HepG2 (cell line): ENCODE measurements around the gene NFYC. TPM values are rescaled to one million over a fixed set of nuclear protein-coding genes. Genes with fewer than 3 reads are reported as not detected.

ENCODE experiments used
- ASH2L ChIP-seq: fragments of 300-600, 200-600 bp; sonication (generic); IDR thresholded peaks from 2 replicates; pipeline ENCODE4 v1.7.0; 2017; ENCODE audit warnings: low read depth, mild to moderate bottlenecking, moderate library complexity, mixed read lengths, low read length; ENCODE audit not compliant: insufficient read length
- BCL6 ChIP-seq: IDR thresholded peaks from 2 replicates; pipeline ENCODE4 v1.6.1; 2016; ENCODE audit warnings: missing genetic modification reagents, missing compliant biosample characterization
- LCORL ChIP-seq, 2 experiments: fragments of 450-650 bp in 1 of 2; sonication (generic) in 1 of 2; formaldehyde crosslinking in 1 of 2; IDR thresholded peaks; 2 replicates each; pipeline versions ENCODE4 v1.5.0 to v1.6.1; 2017 to 2020; ENCODE audit warnings: antibody characterized with exemption in 1 of 2, missing genetic modification reagents in 1 of 2
- MED13 ChIP-seq: sonication (generic); formaldehyde crosslinking; IDR thresholded peaks from 2 replicates; pipeline ENCODE4 v1.5.0; 2020; ENCODE audit warnings: missing genetic modification reagents
- polyA plus RNA-seq, 8 experiments: library from polyadenylated mRNA; depleted of rRNA in 3 of 8; stranded (reverse) in 7 of 8; unstranded in 1 of 8; fragments of >200 nt; fragmentation: Illumina TruSeq in 4 of 8; extraction: Trizol in 4 of 8; gene quantifications; 2 replicates each; pipeline versions ENCODE4 v1.2.1 to v1.2.3, GENCODE V29; 2011 to 2016; ENCODE audit warnings: low read depth in 4 of 8, missing spikeins in 1 of 8, mixed read lengths in 1 of 8; ENCODE audit not compliant: insufficient read depth in 1 of 8
- total RNA-seq, 5 experiments: library from RNA; depleted of rRNA; stranded (reverse); fragments of >200 nt; fragmentation: Illumina TruSeq; extraction: Trizol; gene quantifications; 2 replicates each; pipeline ENCODE4 v1.2.3, GENCODE V29; 2016; ENCODE audit warnings: low read depth in 1 of 5
- TF ChIP-seq, protein P1 (sequence below): sonication (generic); formaldehyde crosslinking; conservative IDR thresholded peaks from 2 replicates; pipeline ENCODE4 v1.8.0; 2022; ENCODE audit warnings: mild to moderate bottlenecking, moderate library complexity, missing genetic modification reagents
- TF ChIP-seq, protein P2 (sequence below): sonication (generic); formaldehyde crosslinking; IDR thresholded peaks from 2 replicates; pipeline ENCODE4 v1.4.0; 2020; ENCODE audit warnings: mild to moderate bottlenecking, missing genetic modification reagents, borderline replicate concordance
- TF ChIP-seq, protein P3 (sequence below), 2 experiments: sonication (generic) in 1 of 2; formaldehyde crosslinking in 1 of 2; IDR thresholded peaks; 2 replicates each; pipeline versions ENCODE4 v1.4.0 to v1.6.1; 2016 to 2020; ENCODE audit warnings: borderline replicate concordance in 1 of 2, low read depth in 1 of 2, mild to moderate bottlenecking in 1 of 2, missing genetic modification reagents in 1 of 2
- TF ChIP-seq, protein P4 (sequence below): sonication (generic); formaldehyde crosslinking; IDR thresholded peaks from 2 replicates; pipeline ENCODE4 v1.4.0; 2020; ENCODE audit warnings: mild to moderate bottlenecking, missing genetic modification reagents
- TF ChIP-seq, protein P5 (sequence below): sonication (generic); formaldehyde crosslinking; IDR thresholded peaks from 2 replicates; pipeline ENCODE4 v1.5.1; 2020; ENCODE audit warnings: missing genetic modification reagents, mild to moderate bottlenecking, borderline replicate concordance

The NFYC gene
- total and polyA plus RNA-seq, 2 of the 13 experiments (the other 11 are each of a cell fraction or from before 2014, with no cell fraction given) = 33.9 to 73.7 TPM

DNA sequence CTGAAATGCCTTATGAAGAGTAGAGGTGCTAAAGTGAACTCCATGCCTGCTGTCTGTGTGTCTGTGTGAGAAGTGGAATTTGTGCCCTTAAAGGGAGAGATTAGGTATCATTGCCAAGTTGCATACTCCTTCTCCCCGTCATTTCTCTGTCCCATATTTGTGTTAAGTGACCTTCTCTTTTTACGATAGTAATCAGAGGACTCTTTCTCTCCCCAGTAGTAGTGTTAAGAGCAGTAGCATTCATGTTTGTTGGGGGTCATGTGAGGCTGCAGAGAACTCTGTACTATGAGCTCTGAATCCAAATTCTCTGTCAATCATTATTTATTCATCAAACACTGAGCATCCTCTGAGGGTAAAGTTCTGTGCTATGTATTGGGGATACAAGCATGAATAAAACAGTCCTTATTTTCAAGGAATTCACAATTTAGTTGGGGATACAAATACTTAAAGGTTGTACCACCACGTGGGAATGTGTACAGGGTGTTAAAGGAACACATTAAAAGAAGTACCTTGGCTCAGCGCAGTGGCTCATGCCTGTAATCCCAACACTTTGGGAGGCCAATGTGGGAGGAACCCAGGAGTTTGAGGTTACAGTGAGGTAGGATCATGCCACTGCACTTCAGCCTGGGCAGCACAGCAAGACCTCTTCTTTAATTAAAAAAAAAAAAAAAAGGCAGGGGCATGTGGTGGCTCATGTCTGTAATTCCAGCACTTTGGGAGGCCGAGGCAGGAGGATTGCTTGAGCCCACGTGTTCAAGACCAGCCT is 67.3 kb downstream of the NFYC start (continued):
- TF ChIP-seq, protein P1, sequence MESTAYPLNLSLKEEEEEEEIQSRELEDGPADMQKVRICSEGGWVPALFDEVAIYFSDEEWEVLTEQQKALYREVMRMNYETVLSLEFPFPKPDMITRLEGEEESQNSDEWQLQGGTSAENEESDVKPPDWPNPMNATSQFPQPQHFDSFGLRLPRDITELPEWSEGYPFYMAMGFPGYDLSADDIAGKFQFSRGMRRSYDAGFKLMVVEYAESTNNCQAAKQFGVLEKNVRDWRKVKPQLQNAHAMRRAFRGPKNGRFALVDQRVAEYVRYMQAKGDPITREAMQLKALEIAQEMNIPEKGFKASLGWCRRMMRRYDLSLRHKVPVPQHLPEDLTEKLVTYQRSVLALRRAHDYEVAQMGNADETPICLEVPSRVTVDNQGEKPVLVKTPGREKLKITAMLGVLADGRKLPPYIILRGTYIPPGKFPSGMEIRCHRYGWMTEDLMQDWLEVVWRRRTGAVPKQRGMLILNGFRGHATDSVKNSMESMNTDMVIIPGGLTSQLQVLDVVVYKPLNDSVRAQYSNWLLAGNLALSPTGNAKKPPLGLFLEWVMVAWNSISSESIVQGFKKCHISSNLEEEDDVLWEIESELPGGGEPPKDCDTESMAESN (CRISPR knock-in tag) = 0 out of 2 replicates have a peak, but pooled peaks have one; percentile 24
- TF ChIP-seq ASH2L (peak; percentile 88), LCORL (IDR thresholded peaks at IDR 0.05) (peak; percentile 55; the same call in 1 of the 2 replicates), LCORL (CRISPR knock-in tag; IDR thresholded peaks at IDR 0.05) (peak; percentile 43; the same call in 1 of the 2 replicates), BCL6 (peak; percentile 72), MED13 (CRISPR knock-in tag) (0 out of 2 replicates have a peak, but pooled peaks have one; percentile 23)
- TF ChIP-seq, protein P2, sequence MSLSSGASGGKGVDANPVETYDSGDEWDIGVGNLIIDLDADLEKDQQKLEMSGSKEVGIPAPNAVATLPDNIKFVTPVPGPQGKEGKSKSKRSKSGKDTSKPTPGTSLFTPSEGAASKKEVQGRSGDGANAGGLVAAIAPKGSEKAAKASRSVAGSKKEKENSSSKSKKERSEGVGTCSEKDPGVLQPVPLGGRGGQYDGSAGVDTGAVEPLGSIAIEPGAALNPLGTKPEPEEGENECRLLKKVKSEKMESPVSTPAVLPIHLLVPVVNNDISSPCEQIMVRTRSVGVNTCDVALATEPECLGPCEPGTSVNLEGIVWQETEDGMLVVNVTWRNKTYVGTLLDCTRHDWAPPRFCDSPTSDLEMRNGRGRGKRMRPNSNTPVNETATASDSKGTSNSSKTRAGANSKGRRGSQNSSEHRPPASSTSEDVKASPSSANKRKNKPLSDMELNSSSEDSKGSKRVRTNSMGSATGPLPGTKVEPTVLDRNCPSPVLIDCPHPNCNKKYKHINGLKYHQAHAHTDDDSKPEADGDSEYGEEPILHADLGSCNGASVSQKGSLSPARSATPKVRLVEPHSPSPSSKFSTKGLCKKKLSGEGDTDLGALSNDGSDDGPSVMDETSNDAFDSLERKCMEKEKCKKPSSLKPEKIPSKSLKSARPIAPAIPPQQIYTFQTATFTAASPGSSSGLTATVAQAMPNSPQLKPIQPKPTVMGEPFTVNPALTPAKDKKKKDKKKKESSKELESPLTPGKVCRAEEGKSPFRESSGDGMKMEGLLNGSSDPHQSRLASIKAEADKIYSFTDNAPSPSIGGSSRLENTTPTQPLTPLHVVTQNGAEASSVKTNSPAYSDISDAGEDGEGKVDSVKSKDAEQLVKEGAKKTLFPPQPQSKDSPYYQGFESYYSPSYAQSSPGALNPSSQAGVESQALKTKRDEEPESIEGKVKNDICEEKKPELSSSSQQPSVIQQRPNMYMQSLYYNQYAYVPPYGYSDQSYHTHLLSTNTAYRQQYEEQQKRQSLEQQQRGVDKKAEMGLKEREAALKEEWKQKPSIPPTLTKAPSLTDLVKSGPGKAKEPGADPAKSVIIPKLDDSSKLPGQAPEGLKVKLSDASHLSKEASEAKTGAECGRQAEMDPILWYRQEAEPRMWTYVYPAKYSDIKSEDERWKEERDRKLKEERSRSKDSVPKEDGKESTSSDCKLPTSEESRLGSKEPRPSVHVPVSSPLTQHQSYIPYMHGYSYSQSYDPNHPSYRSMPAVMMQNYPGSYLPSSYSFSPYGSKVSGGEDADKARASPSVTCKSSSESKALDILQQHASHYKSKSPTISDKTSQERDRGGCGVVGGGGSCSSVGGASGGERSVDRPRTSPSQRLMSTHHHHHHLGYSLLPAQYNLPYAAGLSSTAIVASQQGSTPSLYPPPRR = peak; percentile 55; the same call in 1 of the 2 replicates
- TF ChIP-seq, protein P3, sequence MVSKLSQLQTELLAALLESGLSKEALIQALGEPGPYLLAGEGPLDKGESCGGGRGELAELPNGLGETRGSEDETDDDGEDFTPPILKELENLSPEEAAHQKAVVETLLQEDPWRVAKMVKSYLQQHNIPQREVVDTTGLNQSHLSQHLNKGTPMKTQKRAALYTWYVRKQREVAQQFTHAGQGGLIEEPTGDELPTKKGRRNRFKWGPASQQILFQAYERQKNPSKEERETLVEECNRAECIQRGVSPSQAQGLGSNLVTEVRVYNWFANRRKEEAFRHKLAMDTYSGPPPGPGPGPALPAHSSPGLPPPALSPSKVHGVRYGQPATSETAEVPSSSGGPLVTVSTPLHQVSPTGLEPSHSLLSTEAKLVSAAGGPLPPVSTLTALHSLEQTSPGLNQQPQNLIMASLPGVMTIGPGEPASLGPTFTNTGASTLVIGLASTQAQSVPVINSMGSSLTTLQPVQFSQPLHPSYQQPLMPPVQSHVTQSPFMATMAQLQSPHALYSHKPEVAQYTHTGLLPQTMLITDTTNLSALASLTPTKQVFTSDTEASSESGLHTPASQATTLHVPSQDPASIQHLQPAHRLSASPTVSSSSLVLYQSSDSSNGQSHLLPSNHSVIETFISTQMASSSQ (IDR thresholded peaks at IDR 0.05; ENCODE audit: low read depth) = peak; percentile 88
- TF ChIP-seq, protein P3 (CRISPR knock-in tag; IDR thresholded peaks at IDR 0.05; ENCODE audit: borderline replicate concordance) = peak; percentile 92
- TF ChIP-seq, protein P4, sequence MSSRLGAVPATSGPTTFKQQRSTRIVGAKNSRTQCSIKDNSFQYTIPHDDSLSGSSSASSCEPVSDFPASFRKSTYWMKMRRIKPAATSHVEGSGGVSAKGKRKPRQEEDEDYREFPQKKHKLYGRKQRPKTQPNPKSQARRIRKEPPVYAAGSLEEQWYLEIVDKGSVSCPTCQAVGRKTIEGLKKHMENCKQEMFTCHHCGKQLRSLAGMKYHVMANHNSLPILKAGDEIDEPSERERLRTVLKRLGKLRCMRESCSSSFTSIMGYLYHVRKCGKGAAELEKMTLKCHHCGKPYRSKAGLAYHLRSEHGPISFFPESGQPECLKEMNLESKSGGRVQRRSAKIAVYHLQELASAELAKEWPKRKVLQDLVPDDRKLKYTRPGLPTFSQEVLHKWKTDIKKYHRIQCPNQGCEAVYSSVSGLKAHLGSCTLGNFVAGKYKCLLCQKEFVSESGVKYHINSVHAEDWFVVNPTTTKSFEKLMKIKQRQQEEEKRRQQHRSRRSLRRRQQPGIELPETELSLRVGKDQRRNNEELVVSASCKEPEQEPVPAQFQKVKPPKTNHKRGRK (CRISPR knock-in tag) = no peak
- TF ChIP-seq, protein P5, sequence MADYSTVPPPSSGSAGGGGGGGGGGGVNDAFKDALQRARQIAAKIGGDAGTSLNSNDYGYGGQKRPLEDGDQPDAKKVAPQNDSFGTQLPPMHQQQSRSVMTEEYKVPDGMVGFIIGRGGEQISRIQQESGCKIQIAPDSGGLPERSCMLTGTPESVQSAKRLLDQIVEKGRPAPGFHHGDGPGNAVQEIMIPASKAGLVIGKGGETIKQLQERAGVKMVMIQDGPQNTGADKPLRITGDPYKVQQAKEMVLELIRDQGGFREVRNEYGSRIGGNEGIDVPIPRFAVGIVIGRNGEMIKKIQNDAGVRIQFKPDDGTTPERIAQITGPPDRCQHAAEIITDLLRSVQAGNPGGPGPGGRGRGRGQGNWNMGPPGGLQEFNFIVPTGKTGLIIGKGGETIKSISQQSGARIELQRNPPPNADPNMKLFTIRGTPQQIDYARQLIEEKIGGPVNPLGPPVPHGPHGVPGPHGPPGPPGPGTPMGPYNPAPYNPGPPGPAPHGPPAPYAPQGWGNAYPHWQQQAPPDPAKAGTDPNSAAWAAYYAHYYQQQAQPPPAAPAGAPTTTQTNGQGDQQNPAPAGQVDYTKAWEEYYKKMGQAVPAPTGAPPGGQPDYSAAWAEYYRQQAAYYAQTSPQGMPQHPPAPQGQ (CRISPR knock-in tag) = no peak
